GM12878 (cell line): ENCODE results near the gene GABRP.

Experiments used
- CBX5 ChIP-seq: sonication (generic); IDR thresholded peaks from 2 replicates; pipeline ENCODE4 v1.6.1; 2016; ENCODE audit warnings: low read depth, moderate library complexity, mild to moderate bottlenecking, inconsistent platforms
- CHD2 ChIP-seq: IDR thresholded peaks from 2 replicates; pipeline ENCODE4 v1.6.1; 2011; ENCODE audit warnings: low read depth, low read length, improper control_type of control experiment, borderline replicate concordance
- CREB1 ChIP-seq: IDR thresholded peaks from 2 replicates; pipeline ENCODE4 v1.6.1; 2012; ENCODE audit warnings: low read depth, mild to moderate bottlenecking, inconsistent platforms
- FOS ChIP-seq: IDR thresholded peaks from 3 replicates; pipeline ENCODE4 v1.6.1; 2011; ENCODE audit warnings: borderline replicate concordance; ENCODE audit not compliant: insufficient read length; ENCODE audit errors: extremely low read depth
- LARP7 ChIP-seq: fragments of 450-650 bp; IDR thresholded peaks from 2 replicates; pipeline ENCODE4 v1.6.1; 2017; ENCODE audit warnings: mild to moderate bottlenecking
- NBN ChIP-seq: fragments of 450-650 bp; IDR thresholded peaks from 2 replicates; pipeline ENCODE4 v1.6.1; 2016
- PKNOX1 ChIP-seq: fragments of 450-650 bp; IDR thresholded peaks from 2 replicates; pipeline ENCODE4 v1.6.1; 2016; ENCODE audit warnings: mild to moderate bottlenecking
- POLR2A ChIP-seq: IDR thresholded peaks from 2 replicates; pipeline ENCODE4 v1.6.1; 2011; ENCODE audit warnings: low read depth, mild to moderate bottlenecking, low read length
- SMAD5 ChIP-seq: IDR thresholded peaks from 2 replicates; pipeline ENCODE4 v1.6.1; 2016; ENCODE audit warnings: antibody characterized with exemption, low read depth
- STAT1 ChIP-seq: fragments of 450-650 bp; conservative IDR thresholded peaks from 2 replicates; pipeline ENCODE4 v1.6.1; 2014; ENCODE audit warnings: antibody characterized with exemption, mild to moderate bottlenecking
- TF ChIP-seq, protein P1 (sequence below): fragments of 450-650 bp; IDR thresholded peaks from 2 replicates; pipeline ENCODE4 v1.6.1; 2014; ENCODE audit warnings: mild to moderate bottlenecking
- TF ChIP-seq, protein P2 (sequence below): IDR thresholded peaks from 2 replicates; pipeline ENCODE4 v1.6.1; 2011; ENCODE audit warnings: low read depth, low read length, improper control_type of control experiment, borderline replicate concordance
- TF ChIP-seq, protein P3 (sequence below), 3 experiments: IDR thresholded peaks in 2 of 3; conservative IDR thresholded peaks in 1 of 3; 2 replicates each; pipeline ENCODE4 v1.5.1; 2011; ENCODE audit warnings: low read depth in 3 of 3, low read length in 3 of 3, mild to moderate bottlenecking in 3 of 3, control low read depth in 2 of 3, moderate library complexity in 2 of 3, inconsistent platforms in 1 of 3, mixed read lengths in 1 of 3; ENCODE audit not compliant: control insufficient read depth in 2 of 3, insufficient read depth in 1 of 3; ENCODE audit errors: extremely low read depth in 1 of 3

- TF ChIP-seq CREB1 (no peak), PKNOX1 (no peak), NBN (no peak), LARP7 (no peak), SMAD5 (no peak), POLR2A (no peak), CHD2 (no peak), STAT1 (no peak), CBX5 (no peak), FOS (no peak)
- TF ChIP-seq, protein P1, sequence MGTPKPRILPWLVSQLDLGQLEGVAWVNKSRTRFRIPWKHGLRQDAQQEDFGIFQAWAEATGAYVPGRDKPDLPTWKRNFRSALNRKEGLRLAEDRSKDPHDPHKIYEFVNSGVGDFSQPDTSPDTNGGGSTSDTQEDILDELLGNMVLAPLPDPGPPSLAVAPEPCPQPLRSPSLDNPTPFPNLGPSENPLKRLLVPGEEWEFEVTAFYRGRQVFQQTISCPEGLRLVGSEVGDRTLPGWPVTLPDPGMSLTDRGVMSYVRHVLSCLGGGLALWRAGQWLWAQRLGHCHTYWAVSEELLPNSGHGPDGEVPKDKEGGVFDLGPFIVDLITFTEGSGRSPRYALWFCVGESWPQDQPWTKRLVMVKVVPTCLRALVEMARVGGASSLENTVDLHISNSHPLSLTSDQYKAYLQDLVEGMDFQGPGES = no peak
- TF ChIP-seq, protein P2, sequence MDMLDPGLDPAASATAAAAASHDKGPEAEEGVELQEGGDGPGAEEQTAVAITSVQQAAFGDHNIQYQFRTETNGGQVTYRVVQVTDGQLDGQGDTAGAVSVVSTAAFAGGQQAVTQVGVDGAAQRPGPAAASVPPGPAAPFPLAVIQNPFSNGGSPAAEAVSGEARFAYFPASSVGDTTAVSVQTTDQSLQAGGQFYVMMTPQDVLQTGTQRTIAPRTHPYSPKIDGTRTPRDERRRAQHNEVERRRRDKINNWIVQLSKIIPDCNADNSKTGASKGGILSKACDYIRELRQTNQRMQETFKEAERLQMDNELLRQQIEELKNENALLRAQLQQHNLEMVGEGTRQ = no peak
- TF ChIP-seq, protein P3, sequence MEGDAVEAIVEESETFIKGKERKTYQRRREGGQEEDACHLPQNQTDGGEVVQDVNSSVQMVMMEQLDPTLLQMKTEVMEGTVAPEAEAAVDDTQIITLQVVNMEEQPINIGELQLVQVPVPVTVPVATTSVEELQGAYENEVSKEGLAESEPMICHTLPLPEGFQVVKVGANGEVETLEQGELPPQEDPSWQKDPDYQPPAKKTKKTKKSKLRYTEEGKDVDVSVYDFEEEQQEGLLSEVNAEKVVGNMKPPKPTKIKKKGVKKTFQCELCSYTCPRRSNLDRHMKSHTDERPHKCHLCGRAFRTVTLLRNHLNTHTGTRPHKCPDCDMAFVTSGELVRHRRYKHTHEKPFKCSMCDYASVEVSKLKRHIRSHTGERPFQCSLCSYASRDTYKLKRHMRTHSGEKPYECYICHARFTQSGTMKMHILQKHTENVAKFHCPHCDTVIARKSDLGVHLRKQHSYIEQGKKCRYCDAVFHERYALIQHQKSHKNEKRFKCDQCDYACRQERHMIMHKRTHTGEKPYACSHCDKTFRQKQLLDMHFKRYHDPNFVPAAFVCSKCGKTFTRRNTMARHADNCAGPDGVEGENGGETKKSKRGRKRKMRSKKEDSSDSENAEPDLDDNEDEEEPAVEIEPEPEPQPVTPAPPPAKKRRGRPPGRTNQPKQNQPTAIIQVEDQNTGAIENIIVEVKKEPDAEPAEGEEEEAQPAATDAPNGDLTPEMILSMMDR (IDR thresholded peaks at IDR 0.05 in 2 of 3, conservative IDR thresholded peaks at IDR 0.05 in 1 of 3; ENCODE audit: control insufficient read depth in 2 of 3, extremely low read depth in 1 of 3, insufficient read depth in 1 of 3, low read depth in 3 of 3, low read length in 3 of 3) = peak in 2 of 3 experiments; percentile 9 to 23; a peak in 1 of 6 replicates
Measured at GRCh38 chr5:170747851-170748250, 35.7 kb upstream of the GABRP start.
